Measurements from ENCODE around the gene ASS1.

Gene ASS1

GRCh38 chr9:130526854-130527650 lies 82.3 kb downstream of the ASS1 start:
- H3F3A ChIP-seq (ENCODE audit: control insufficient read depth, insufficient read depth) = no peaks in the 10 kb centered on the region
- no peaks in the 10 kb centered on the region for H4K20me1 ChIP-seq (ENCODE audit: control insufficient read depth, insufficient read depth, low read depth, low read length)
- H3K36me3 ChIP-seq (ENCODE audit: control insufficient read depth, low read length) = no peaks in the 10 kb centered on the region
- no peak overlapping the region for H3K4me2 ChIP-seq (ENCODE audit: low read length)
- no peak overlapping the region for H3K4me3 ChIP-seq (ENCODE audit: low read length)
- no peak for TF ChIP-seq CTCF (IDR thresholded peaks at IDR 0.05; ENCODE audit: low read depth, low read length, poor library complexity, severe bottlenecking)
- TF ChIP-seq EZH2phosphoT487 (IDR thresholded peaks at IDR 0.05; ENCODE audit: borderline replicate concordance, low read length) = no peak
- H3K27me3 ChIP-seq (ENCODE audit: control insufficient read depth, low read length) = no peaks in the 10 kb centered on the region
- H3K9me3 ChIP-seq (ENCODE audit: control insufficient read depth, insufficient read depth, low read length) = no peaks in the 10 kb centered on the region
- no peaks in the 10 kb centered on the region for H3K79me2 ChIP-seq (ENCODE audit: control insufficient read depth, low read length)
- H3K27ac ChIP-seq (ENCODE audit: low read depth, low read length) = no peak overlapping the region
- H3K9me2 ChIP-seq (replicated peaks; ENCODE audit: control insufficient read depth, low read length) = no peaks in the 10 kb centered on the region
- H3K4me1 ChIP-seq (ENCODE audit: control insufficient read depth, low read length) = no peaks in the 10 kb centered on the region

- Histone ChIP-seq H3K36me3 (ENCODE audit: control insufficient read depth, low read length) (no peaks in the 10 kb centered on the region), H3K9me2 (replicated peaks; ENCODE audit: control insufficient read depth, low read length) (no peaks in the 10 kb centered on the region), H3K79me2 (ENCODE audit: control insufficient read depth, low read length) (no peaks in the 10 kb centered on the region), H3K4me2 (ENCODE audit: low read length) (no peak overlapping the region), H3K4me1 (ENCODE audit: control insufficient read depth, low read length) (no peaks in the 10 kb centered on the region), H3K4me3 (ENCODE audit: low read length) (no peak overlapping the region), H3K27ac (ENCODE audit: low read depth, low read length) (no peak overlapping the region), H3F3A (ENCODE audit: control insufficient read depth, insufficient read depth) (no peaks in the 10 kb centered on the region), H4K20me1 (ENCODE audit: control insufficient read depth, insufficient read depth, low read depth, low read length) (no peaks in the 10 kb centered on the region), H3K27me3 (ENCODE audit: control insufficient read depth, low read length) (no peaks in the 10 kb centered on the region), H3K9me3 (ENCODE audit: control insufficient read depth, insufficient read depth, low read length) (no peaks in the 10 kb centered on the region)
- TF ChIP-seq CTCF (IDR thresholded peaks at IDR 0.05; ENCODE audit: low read depth, low read length, poor library complexity, severe bottlenecking) = no peak
- no peak for TF ChIP-seq EZH2phosphoT487 (IDR thresholded peaks at IDR 0.05; ENCODE audit: borderline replicate concordance, low read length)
These were observed 83.0 kb downstream of the ASS1 start for GRCh38 chr9:130527651-130528310.

- no peaks in the 10 kb centered on the region for H3K27me3 ChIP-seq (ENCODE audit: control insufficient read depth, low read length)
- H3F3A ChIP-seq (ENCODE audit: control insufficient read depth, insufficient read depth) = no peaks in the 10 kb centered on the region
- no peak for TF ChIP-seq EZH2phosphoT487 (IDR thresholded peaks at IDR 0.05; ENCODE audit: borderline replicate concordance, low read length)
These were observed 83.9 kb downstream of the ASS1 start for GRCh38 chr9:130528674-130529073.

GRCh38 chr9:130530938-130531337 lies 86.2 kb downstream of the ASS1 start:
- H4K20me1 ChIP-seq (ENCODE audit: control insufficient read depth, insufficient read depth, low read depth, low read length) = no peaks in the 10 kb centered on the region
- no peaks in the 10 kb centered on the region for H3K79me2 ChIP-seq (ENCODE audit: control insufficient read depth, low read length)
- no peak overlapping the region for H3K4me3 ChIP-seq (ENCODE audit: low read length)
- H3K9me3 ChIP-seq (ENCODE audit: control insufficient read depth, insufficient read depth, low read length) = no peaks in the 10 kb centered on the region
- H3K27ac ChIP-seq (ENCODE audit: low read depth, low read length) = no peak overlapping the region
- no peak overlapping the region for H3K4me2 ChIP-seq (ENCODE audit: low read length)
- no peaks in the 10 kb centered on the region for H3K4me1 ChIP-seq (ENCODE audit: control insufficient read depth, low read length)
- no peaks in the 10 kb centered on the region for H3K9me2 ChIP-seq (replicated peaks; ENCODE audit: control insufficient read depth, low read length)
- no peaks in the 10 kb centered on the region for H3F3A ChIP-seq (ENCODE audit: control insufficient read depth, insufficient read depth)
- H3K27me3 ChIP-seq (ENCODE audit: control insufficient read depth, low read length) = no peaks in the 10 kb centered on the region
- H3K36me3 ChIP-seq (ENCODE audit: control insufficient read depth, low read length) = no peaks in the 10 kb centered on the region
- TF ChIP-seq CTCF (IDR thresholded peaks at IDR 0.05; ENCODE audit: low read depth, low read length, poor library complexity, severe bottlenecking) (no peak), EZH2phosphoT487 (IDR thresholded peaks at IDR 0.05; ENCODE audit: borderline replicate concordance, low read length) (no peak)

More at GRCh38 chr9:130528674-130529073, 83.9 kb downstream of the ASS1 start:
- H3K4me1 ChIP-seq (ENCODE audit: control insufficient read depth, low read length) = no peaks in the 10 kb centered on the region
- H4K20me1 ChIP-seq (ENCODE audit: control insufficient read depth, insufficient read depth, low read depth, low read length) = no peaks in the 10 kb centered on the region
- no peaks in the 10 kb centered on the region for H3K9me2 ChIP-seq (replicated peaks; ENCODE audit: control insufficient read depth, low read length)
- no peak overlapping the region for H3K4me3 ChIP-seq (ENCODE audit: low read length)
- H3K36me3 ChIP-seq (ENCODE audit: control insufficient read depth, low read length) = no peaks in the 10 kb centered on the region
- H3K4me2 ChIP-seq (ENCODE audit: low read length) = no peak overlapping the region
- H3K79me2 ChIP-seq (ENCODE audit: control insufficient read depth, low read length) = no peaks in the 10 kb centered on the region
- H3K27ac ChIP-seq (ENCODE audit: low read depth, low read length) = no peak overlapping the region
- H3K9me3 ChIP-seq (ENCODE audit: control insufficient read depth, insufficient read depth, low read length) = no peaks in the 10 kb centered on the region
